Brain microvascular endothelial cell (primary cell): ENCODE results near the gene NXPE3.
"Not testable (repeated sequence)": the region's sequence is repeated elsewhere in the genome, so short reads cannot be mapped to it uniquely, and the experiment has no call there.

ENCODE experiments used
- DNase-seq: peaks from one replicate; pipeline ENCODE4 v3.0.0-alpha.2; 2020
- H3K27ac ChIP-seq: fragments of 250-450 bp; sonication (Bioruptor Pico); 2 replicates; pipeline ENCODE4 v1.5.1; 2020; ENCODE audit warnings: mild to moderate bottlenecking, moderate library complexity
- H3K27me3 ChIP-seq: fragments of 250-450 bp; sonication (Bioruptor Pico); replicated peaks from 2 replicates; pipeline ENCODE4 v1.5.1; 2020; ENCODE audit warnings: mild to moderate bottlenecking
- H3K36me3 ChIP-seq: fragments of 250-450 bp; sonication (Bioruptor Pico); replicated peaks from 2 replicates; pipeline ENCODE4 v1.5.1; 2020; ENCODE audit warnings: mild to moderate bottlenecking
- H3K4me3 ChIP-seq: 2 replicates; pipeline ENCODE4 v1.5.1; 2011; ENCODE audit warnings: low read depth, mild to moderate bottlenecking, control low read depth, low read length, moderate library complexity
- CTCF ChIP-seq: IDR thresholded peaks from 2 replicates; pipeline ENCODE4 v1.5.1; 2011; ENCODE audit warnings: low read depth, mild to moderate bottlenecking, moderate library complexity, low read length, control low read depth, inconsistent platforms; ENCODE audit errors: missing control alignments
- in situ Hi-C: cut with HindIII; loops from 2 replicates; pipeline ENCODE4 v1.10.0; 2017; ENCODE audit warnings: low sequenced_read_pairs, low pct_ligation_motif_present

NXPE3 gene

GRCh38 chr3:101862416-101863165, 83.6 kb downstream of the NXPE3 start:
- no peak for TF ChIP-seq CTCF
- in situ Hi-C loops, result loop anchor here (25.0 kb wide), 1 partner anchor 225 kb away; no protein-coding TSS in a partner anchor
- peaks cover 36% of the 10 kb centered on the region for H3K36me3 ChIP-seq
- H3K27me3 ChIP-seq, result no peaks in the 10 kb centered on the region
- no peak overlapping the region for H3K4me3 ChIP-seq
- H3K27ac ChIP-seq, result no peak overlapping the region
- DNase-seq, result no peak

GRCh38 chr3:101864926-101865325, 85.9 kb downstream of the NXPE3 start:
- in situ Hi-C loops, result loop anchor here (25.0 kb wide), 1 partner anchor 222 kb away; no protein-coding TSS in a partner anchor
- not testable (repeated sequence) for DNase-seq, H3K4me3 ChIP-seq, H3K27me3 ChIP-seq, H3K27ac ChIP-seq
- H3K36me3 ChIP-seq, result peaks cover 14% of the 10 kb centered on the region

GRCh38 chr3:101865751-101866509, 86.9 kb downstream of the NXPE3 start:
- DNase-seq, result no peak
- no peak overlapping the region for H3K27ac ChIP-seq
- H3K36me3 ChIP-seq, result peaks cover 10% of the 10 kb centered on the region
- no peak for TF ChIP-seq CTCF
- no peaks in the 10 kb centered on the region for H3K27me3 ChIP-seq
- in situ Hi-C loops, result loop anchor here (25.0 kb wide), 1 partner anchor 221 kb away; no protein-coding TSS in a partner anchor
- H3K4me3 ChIP-seq, result no peak overlapping the region

- TF ChIP-seq CTCF, result no peak
- no peak for DNase-seq
- Histone ChIP-seq H3K36me3 (no peaks in the 10 kb centered on the region), H3K27ac (peak overlapping the region; percentile 10), H3K27me3 (no peaks in the 10 kb centered on the region), H3K4me3 (no peak overlapping the region)
- in situ Hi-C loops, result loop anchor here (25.0 kb wide), 1 partner anchor 220 kb away; no protein-coding TSS in a partner anchor
These were observed 88.5 kb downstream of the NXPE3 start for GRCh38 chr3:101867511-101867910.

GRCh38 chr3:101867996-101868395, 89.0 kb downstream of the NXPE3 start:
- Histone ChIP-seq H3K4me3 (no peak overlapping the region), H3K27ac (no peak overlapping the region), H3K27me3 (no peaks in the 10 kb centered on the region), H3K36me3 (no peaks in the 10 kb centered on the region)
- TF ChIP-seq CTCF, result no peak
- no peak for DNase-seq
- in situ Hi-C loops, result loop anchor here (25.0 kb wide), 1 partner anchor 219 kb away; no protein-coding TSS in a partner anchor
